Type B pancreatic cell (in vitro differentiated cells): Measurements from ENCODE around the gene TARDBP. TPM values are rescaled to one million over a fixed set of nuclear protein-coding genes. Genes with fewer than 3 reads are reported as not detected.
"Not testable (repeated sequence)": the region's sequence is repeated elsewhere in the genome, so short reads cannot be mapped to it uniquely, and the experiment has no call there.

Experiments used
- DNase-seq: peaks from one replicate; pipeline ENCODE4 v3.0.0; 2021; ENCODE audit warnings: mixed read lengths; ENCODE audit not compliant: unreplicated experiment; ENCODE audit errors: extremely low spot score
- H3K27ac Mint-ChIP-seq: 2 replicates; pipeline ENCODE4 v1.8.0; 2021; ENCODE audit warnings: mild to moderate bottlenecking, mixed read lengths
- H3K27me3 Mint-ChIP-seq: 2 replicates; pipeline ENCODE4 v1.8.0; 2021; ENCODE audit warnings: mixed read lengths
- H3K36me3 Mint-ChIP-seq: 2 replicates; pipeline ENCODE4 v1.8.0; 2021; ENCODE audit warnings: mixed read lengths
- H3K4me1 Mint-ChIP-seq: one replicate; pipeline ENCODE4 v1.8.0; 2021; ENCODE audit warnings: mixed read lengths; ENCODE audit not compliant: unreplicated experiment
- H3K4me3 Mint-ChIP-seq: 2 replicates; pipeline ENCODE4 v1.8.0; 2021; ENCODE audit warnings: mild to moderate bottlenecking, mixed read lengths
- H3K9me3 Mint-ChIP-seq: 2 replicates; pipeline ENCODE4 v1.8.0; 2021; ENCODE audit warnings: mixed read lengths
- total RNA-seq: library from RNA; stranded (reverse); gene quantifications from 2 replicates; pipeline ENCODE4 v1.2.1, GENCODE V29; 2021; ENCODE audit warnings: low replicate concordance
- TF ChIP-seq, protein P1 (sequence below): fragments of 200-600 bp; sonication (generic); conservative IDR thresholded peaks from 2 replicates; pipeline ENCODE4 v1.5.0; 2021; ENCODE audit warnings: antibody characterized with exemption, mild to moderate bottlenecking

Gene TARDBP
- total RNA-seq, 1 donor from 2014 or later: 188 TPM

DNA sequence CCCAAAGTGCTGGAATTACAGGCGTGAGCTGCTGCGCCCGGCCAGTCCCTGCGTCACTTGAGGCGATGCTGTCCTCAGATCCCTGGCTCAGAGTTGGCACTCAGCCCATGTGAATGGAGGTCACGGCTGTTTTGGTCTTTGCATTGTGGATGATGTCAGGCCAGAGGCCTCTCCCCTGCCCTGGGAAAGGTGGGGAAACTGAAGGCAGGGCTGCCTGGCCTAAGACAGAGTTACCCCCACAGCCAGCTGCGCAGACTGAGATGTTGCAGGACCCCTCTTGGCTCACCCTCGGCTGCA, 33.8 kb downstream of the TARDBP start:
- no peaks in the 10 kb centered on the region for H3K9me3 Mint-ChIP-seq
- H3K36me3 Mint-ChIP-seq: no peaks in the 10 kb centered on the region
- TF ChIP-seq, protein P1, sequence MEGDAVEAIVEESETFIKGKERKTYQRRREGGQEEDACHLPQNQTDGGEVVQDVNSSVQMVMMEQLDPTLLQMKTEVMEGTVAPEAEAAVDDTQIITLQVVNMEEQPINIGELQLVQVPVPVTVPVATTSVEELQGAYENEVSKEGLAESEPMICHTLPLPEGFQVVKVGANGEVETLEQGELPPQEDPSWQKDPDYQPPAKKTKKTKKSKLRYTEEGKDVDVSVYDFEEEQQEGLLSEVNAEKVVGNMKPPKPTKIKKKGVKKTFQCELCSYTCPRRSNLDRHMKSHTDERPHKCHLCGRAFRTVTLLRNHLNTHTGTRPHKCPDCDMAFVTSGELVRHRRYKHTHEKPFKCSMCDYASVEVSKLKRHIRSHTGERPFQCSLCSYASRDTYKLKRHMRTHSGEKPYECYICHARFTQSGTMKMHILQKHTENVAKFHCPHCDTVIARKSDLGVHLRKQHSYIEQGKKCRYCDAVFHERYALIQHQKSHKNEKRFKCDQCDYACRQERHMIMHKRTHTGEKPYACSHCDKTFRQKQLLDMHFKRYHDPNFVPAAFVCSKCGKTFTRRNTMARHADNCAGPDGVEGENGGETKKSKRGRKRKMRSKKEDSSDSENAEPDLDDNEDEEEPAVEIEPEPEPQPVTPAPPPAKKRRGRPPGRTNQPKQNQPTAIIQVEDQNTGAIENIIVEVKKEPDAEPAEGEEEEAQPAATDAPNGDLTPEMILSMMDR: no peak
- H3K4me1 Mint-ChIP-seq: peaks cover 3% of the 10 kb centered on the region
- H3K4me3 Mint-ChIP-seq: no peak overlapping the region
- no peaks in the 10 kb centered on the region for H3K27me3 Mint-ChIP-seq
- no peak for DNase-seq
- no peak overlapping the region for H3K27ac Mint-ChIP-seq

DNA sequence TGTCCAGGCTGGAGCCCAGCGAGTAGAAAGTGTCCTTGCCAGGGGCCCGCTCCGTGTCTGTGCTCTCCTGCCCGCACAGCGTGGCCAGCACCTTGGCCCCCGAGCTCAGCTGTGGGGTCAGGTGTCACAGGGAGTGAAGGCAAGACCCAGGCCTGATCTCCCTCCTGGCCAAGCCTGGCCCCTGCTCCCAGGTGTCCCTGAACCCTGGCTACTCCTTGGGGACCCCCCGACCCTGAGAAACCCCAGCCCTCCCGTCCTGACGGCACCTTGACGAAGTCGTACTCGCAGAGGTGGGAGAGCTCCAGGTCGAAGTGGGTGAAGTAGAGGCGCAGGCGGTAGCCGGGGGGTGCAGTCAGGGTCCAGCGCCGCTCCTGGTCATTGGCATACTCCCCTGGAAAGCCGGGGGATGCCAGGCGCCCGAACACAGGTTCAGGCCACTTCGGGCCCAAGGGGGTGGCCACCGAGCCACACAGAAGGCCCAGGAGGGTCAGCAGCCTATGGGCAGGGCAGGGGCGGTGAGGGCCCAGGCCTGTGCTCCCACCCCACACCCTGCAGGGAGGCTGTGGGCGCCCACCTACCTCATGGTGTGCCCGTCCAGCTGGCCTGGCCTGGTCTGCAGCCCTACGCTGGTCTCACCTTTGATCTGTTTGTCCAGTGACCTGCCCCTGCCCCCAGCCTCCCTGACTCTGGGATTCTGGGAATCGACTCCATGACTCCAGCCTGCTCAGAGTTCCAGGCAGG, 34.3 kb downstream of the TARDBP start, which contains the start of gene MASP2:
Gene MASP2 (minus strand): TSS at position 615 of the 741 bp plus-strand sequence. CDS start 32 bp downstream, at position 583.
- TF ChIP-seq, protein P1: no peak
- no peaks in the 10 kb centered on the region for H3K36me3 Mint-ChIP-seq
- no peak for DNase-seq
- H3K4me1 Mint-ChIP-seq: peaks cover 3% of the 10 kb centered on the region
- no peak within 1 kb of the TSS for H3K27ac Mint-ChIP-seq
- no peaks in the 10 kb centered on the region for H3K9me3 Mint-ChIP-seq
- H3K4me3 Mint-ChIP-seq: no peak within 1 kb of the TSS
- H3K27me3 Mint-ChIP-seq: no peaks in the 10 kb centered on the region

DNA sequence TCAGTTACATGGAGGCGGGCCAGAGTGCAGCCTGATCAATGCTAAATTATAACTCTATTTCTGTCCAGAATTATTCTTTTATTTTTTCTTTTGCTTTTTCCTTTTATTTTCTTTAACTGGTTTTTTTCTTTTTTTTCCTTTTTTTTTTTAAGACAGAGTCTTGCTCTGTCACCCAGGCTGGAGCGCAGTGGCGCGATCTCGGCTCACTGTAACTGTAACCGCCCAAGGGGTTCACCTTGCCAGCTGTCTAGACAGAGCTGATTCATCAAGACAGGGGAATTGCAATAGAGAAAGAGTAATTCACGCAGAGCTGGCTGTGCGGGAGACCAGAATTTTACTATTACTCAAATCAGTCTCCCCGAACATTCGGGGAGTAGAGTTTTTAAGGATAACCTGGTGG, 38.7 kb downstream of the TARDBP start:
- not testable (repeated sequence) for H3K27ac Mint-ChIP-seq, H3K9me3 Mint-ChIP-seq, H3K27me3 Mint-ChIP-seq, H3K4me3 Mint-ChIP-seq, H3K36me3 Mint-ChIP-seq, DNase-seq, H3K4me1 Mint-ChIP-seq

DNA sequence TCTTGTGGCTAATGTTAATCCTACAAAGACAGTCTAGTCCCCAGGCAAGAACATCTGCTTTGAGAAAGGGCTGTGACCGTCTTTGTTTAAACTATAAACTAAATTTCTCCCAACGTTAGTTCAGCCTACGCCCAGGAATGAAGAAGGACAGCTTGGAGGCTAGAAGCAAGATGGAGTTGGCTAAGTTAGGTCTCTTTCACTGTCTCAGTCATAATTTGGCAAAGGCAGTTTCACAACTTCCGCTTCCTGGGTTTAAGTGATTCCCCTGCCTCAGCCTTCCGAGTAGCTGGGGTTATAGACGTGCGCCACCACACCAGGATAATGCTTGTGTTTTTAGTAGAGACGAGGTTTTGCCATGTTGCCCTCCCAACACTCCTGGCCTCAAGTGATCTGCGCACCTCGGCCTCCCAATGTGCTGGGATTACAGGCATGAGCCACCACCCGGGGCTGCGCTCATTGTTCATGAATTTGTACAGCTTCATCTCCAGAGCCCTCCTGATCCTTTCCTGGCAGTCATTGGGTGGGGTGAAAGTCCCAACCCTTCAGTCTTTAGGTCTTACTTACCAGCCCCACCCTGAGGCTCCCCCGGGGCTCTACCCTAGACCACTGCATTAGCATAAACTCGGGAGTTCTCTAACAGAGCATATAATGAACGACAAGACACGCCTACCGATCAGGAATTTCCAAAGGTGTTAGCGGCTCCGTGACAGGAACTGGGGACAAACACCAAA, 39.5 kb downstream of the TARDBP start:
- TF ChIP-seq, protein P1: no peak
- Mint-ChIP-seq H3K36me3 (no peaks in the 10 kb centered on the region), H3K9me3 (no peaks in the 10 kb centered on the region), H3K27me3 (no peaks in the 10 kb centered on the region), H3K4me3 (no peak overlapping the region), H3K27ac (no peak overlapping the region), H3K4me1 (no peaks in the 10 kb centered on the region)
- DNase-seq: no peak

DNA sequence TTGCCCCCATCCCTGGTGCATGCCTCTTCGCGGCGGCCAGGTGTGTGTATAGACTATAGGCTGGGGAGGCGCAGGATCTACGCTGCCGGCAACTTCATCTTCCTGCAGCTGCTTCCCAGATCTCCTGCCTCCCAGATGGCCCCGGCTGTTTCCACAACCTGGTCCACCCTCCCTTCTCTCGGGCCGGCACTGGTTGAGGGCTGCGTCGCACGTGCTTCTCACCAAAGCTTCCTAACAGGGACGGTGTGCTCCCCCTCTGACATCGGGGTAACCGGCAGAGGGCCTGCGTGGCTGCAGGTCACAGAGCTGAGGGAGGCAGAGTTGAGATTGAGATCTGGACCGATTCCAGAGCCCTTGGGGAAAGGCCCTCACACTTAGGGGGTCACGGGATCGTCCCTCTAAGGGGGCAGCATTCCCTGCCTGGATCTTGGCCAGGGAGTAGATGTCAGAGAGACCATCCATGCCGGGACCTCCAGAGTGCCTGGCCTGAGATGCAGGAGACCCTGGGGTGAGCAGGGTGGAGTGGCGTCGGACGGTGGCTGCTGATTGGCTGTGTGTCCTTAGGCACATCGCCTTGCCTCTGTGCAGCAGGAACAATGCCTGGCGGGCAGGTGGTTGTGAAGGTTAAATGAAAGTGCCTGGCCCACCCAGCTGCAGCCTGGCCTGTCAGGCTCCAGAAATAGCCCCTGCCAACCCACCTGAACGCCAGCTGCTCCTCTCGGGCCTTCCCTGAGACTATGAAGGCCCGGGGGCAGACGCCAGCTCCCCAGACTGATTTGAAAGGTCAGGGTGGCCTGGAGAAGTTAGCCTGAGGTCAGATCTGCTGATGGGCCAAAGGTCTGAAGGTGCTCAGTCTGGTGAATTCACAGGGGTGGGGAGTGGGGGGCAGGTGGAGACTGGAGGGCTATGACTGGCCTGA, 40.6 kb downstream of the TARDBP start:
- TF ChIP-seq, protein P1: no peak
- no peak overlapping the region for H3K27ac Mint-ChIP-seq
- no peaks in the 10 kb centered on the region for H3K4me1 Mint-ChIP-seq
- H3K27me3 Mint-ChIP-seq: no peaks in the 10 kb centered on the region
- H3K9me3 Mint-ChIP-seq: no peaks in the 10 kb centered on the region
- no peaks in the 10 kb centered on the region for H3K36me3 Mint-ChIP-seq
- no peak for DNase-seq
- H3K4me3 Mint-ChIP-seq: no peak overlapping the region
